PFSK-1 (cell line): ENCODE data around the gene NRBF2.

Experiments used
- POLR2AphosphoS5 ChIP-seq: IDR thresholded peaks from 2 replicates; pipeline ENCODE4 v1.6.1; 2012; ENCODE audit warnings: low read depth, mild to moderate bottlenecking, control low read depth, low read length, moderate library complexity
- TF ChIP-seq, protein P1 (sequence below), 2 experiments: IDR thresholded peaks; 2 replicates each; pipeline versions ENCODE4 v1.6.1 to v1.8.0; 2011 to 2012; ENCODE audit warnings: low read depth in 2 of 2, low read length in 2 of 2, control low read depth in 1 of 2, inconsistent platforms in 1 of 2, mild to moderate bottlenecking in 1 of 2, moderate library complexity in 1 of 2; ENCODE audit not compliant: insufficient read depth in 1 of 2

GRCh38 chr10:63116452-63117072 is 16.6 kb upstream of the NRBF2 start:
- TF ChIP-seq, protein P1, sequence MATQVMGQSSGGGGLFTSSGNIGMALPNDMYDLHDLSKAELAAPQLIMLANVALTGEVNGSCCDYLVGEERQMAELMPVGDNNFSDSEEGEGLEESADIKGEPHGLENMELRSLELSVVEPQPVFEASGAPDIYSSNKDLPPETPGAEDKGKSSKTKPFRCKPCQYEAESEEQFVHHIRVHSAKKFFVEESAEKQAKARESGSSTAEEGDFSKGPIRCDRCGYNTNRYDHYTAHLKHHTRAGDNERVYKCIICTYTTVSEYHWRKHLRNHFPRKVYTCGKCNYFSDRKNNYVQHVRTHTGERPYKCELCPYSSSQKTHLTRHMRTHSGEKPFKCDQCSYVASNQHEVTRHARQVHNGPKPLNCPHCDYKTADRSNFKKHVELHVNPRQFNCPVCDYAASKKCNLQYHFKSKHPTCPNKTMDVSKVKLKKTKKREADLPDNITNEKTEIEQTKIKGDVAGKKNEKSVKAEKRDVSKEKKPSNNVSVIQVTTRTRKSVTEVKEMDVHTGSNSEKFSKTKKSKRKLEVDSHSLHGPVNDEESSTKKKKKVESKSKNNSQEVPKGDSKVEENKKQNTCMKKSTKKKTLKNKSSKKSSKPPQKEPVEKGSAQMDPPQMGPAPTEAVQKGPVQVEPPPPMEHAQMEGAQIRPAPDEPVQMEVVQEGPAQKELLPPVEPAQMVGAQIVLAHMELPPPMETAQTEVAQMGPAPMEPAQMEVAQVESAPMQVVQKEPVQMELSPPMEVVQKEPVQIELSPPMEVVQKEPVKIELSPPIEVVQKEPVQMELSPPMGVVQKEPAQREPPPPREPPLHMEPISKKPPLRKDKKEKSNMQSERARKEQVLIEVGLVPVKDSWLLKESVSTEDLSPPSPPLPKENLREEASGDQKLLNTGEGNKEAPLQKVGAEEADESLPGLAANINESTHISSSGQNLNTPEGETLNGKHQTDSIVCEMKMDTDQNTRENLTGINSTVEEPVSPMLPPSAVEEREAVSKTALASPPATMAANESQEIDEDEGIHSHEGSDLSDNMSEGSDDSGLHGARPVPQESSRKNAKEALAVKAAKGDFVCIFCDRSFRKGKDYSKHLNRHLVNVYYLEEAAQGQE (IDR thresholded peaks at IDR 0.05; ENCODE audit: insufficient read depth in 1 of 2, low read depth in 2 of 2, low read length in 2 of 2), result no peak
- TF ChIP-seq POLR2AphosphoS5, result no peak
